ENCODE results near the gene ELMO1. TPM values are rescaled to one million over a fixed set of nuclear protein-coding genes. Genes with fewer than 3 reads are reported as not detected.

ELMO1 gene
- total RNA-seq, 1 donor from 2014 or later, result 151 TPM

DNA sequence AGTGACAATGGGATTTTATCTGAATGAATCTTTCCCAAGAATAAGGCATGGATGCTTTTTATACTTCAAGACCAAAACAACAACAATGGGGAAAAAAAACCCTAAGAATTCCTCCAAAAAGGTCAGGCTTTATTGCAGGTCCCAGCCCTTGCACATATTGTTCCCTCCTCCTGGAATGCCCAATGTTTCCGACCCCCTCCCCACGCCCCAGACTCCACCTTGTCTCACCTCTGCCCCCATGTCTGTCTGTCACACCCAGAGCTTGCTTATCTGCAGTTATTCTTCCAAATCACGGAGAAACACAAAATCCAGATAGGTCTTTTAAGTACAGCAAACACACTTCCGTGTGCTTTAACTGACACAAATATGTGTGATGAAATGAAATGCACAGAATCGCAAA lies 43.5 kb downstream of the ELMO1 start:
- Mint-ChIP-seq H3K4me1 (ENCODE audit: unreplicated experiment) (peaks cover 71% of the 10 kb centered on the region), H3K27ac (ENCODE audit: unreplicated experiment) (peak overlapping the region; percentile 64), H3K27me3 (ENCODE audit: unreplicated experiment) (no peaks in the 10 kb centered on the region), H3K36me3 (ENCODE audit: low read depth, unreplicated experiment) (peaks cover 15% of the 10 kb centered on the region), H3K4me3 (ENCODE audit: unreplicated experiment) (no peak overlapping the region), H3K9me3 (ENCODE audit: unreplicated experiment) (no peaks in the 10 kb centered on the region)
- DNase-seq (ENCODE audit: low spot score), result no peak
- no peak for TF ChIP-seq CTCF (IDR thresholded peaks at IDR 0.05; ENCODE audit: unreplicated experiment)

- TF ChIP-seq CTCF (IDR thresholded peaks at IDR 0.05; ENCODE audit: unreplicated experiment), result no peak
- H3K4me1 Mint-ChIP-seq (ENCODE audit: unreplicated experiment), result peaks cover 76% of the 10 kb centered on the region
- no peaks in the 10 kb centered on the region for H3K9me3 Mint-ChIP-seq (ENCODE audit: unreplicated experiment)
- peaks cover 10% of the 10 kb centered on the region for H3K36me3 Mint-ChIP-seq (ENCODE audit: low read depth, unreplicated experiment)
- peaks cover under 1% of the 10 kb centered on the region for H3K27me3 Mint-ChIP-seq (ENCODE audit: unreplicated experiment)
- H3K4me3 Mint-ChIP-seq (ENCODE audit: unreplicated experiment), result no peak overlapping the region
- peak overlapping the region; percentile 68 for H3K27ac Mint-ChIP-seq (ENCODE audit: unreplicated experiment)
- no peak for DNase-seq (ENCODE audit: low spot score)
Observed at GRCh38 chr7:37399876-37400421, 48.7 kb downstream of the ELMO1 start.

DNA sequence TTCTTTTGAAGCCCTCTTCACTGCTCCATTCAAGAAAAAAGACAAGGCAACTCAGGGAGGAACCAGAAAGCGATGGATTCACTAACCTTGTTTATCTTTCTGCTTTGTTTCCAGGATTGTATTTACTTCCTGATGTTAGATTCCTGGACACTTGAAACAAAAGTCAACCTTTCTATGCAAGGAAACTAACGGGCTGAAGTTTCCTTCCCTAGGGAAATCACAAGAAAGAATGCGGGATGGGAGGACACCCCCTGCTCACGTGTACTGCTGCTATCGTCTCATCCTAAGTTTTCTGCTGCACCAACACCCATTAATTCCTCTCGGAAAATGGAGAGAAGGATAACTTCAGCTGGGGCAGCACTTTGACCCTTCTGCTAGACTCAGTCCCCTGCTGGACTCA lies 50.3 kb downstream of the ELMO1 start:
- Mint-ChIP-seq H3K27ac (ENCODE audit: unreplicated experiment) (peak overlapping the region; percentile 97), H3K4me1 (ENCODE audit: unreplicated experiment) (peaks cover 87% of the 10 kb centered on the region), H3K4me3 (ENCODE audit: unreplicated experiment) (no peak overlapping the region), H3K27me3 (ENCODE audit: unreplicated experiment) (peaks cover 10% of the 10 kb centered on the region), H3K9me3 (ENCODE audit: unreplicated experiment) (no peaks in the 10 kb centered on the region), H3K36me3 (ENCODE audit: low read depth, unreplicated experiment) (peaks cover 22% of the 10 kb centered on the region)
- no peak for DNase-seq (ENCODE audit: low spot score)
- TF ChIP-seq CTCF (IDR thresholded peaks at IDR 0.05; ENCODE audit: unreplicated experiment), result no peak

DNA sequence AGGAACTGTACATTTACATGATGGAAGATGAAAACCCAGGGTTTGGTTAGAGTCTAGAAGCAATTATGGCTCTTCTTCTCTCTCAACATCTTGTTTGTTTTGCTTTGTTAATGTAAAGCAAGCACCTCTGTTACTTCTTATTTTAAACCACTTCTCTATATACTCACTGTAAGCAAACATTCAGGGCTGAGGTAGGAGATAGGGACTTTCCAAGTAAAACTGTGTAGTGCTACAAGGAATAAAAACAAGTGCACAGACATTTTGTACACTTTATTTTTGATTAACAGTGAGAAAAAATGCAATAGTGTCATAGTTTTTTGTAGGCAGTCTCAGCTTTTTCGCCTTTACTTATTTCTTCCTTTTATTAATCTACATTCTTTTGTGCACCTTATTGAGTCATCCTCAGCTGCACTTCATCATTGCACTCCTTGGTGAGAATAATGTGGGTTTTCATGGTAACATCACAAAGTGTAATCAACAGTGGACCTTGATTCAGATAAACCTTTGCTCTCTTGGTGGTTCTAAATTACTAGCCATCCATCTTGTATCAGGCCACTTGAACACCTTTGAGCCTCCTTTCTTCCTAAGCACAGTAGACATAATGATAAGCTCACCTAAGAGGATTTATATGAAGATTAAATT lies 52.9 kb downstream of the ELMO1 start:
- Mint-ChIP-seq H3K4me1 (ENCODE audit: unreplicated experiment) (peaks cover 79% of the 10 kb centered on the region), H3K4me3 (ENCODE audit: unreplicated experiment) (no peak overlapping the region), H3K27ac (ENCODE audit: unreplicated experiment) (peak overlapping the region; percentile 62), H3K36me3 (ENCODE audit: low read depth, unreplicated experiment) (peaks cover 16% of the 10 kb centered on the region), H3K9me3 (ENCODE audit: unreplicated experiment) (no peaks in the 10 kb centered on the region), H3K27me3 (ENCODE audit: unreplicated experiment) (peaks cover 12% of the 10 kb centered on the region)
- no peak for DNase-seq (ENCODE audit: low spot score)
- TF ChIP-seq CTCF (IDR thresholded peaks at IDR 0.05; ENCODE audit: unreplicated experiment), result no peak

GRCh38 chr7:37394158-37394557 lies 54.5 kb downstream of the ELMO1 start:
- peaks cover 16% of the 10 kb centered on the region for H3K36me3 Mint-ChIP-seq (ENCODE audit: low read depth, unreplicated experiment)
- no peaks in the 10 kb centered on the region for H3K9me3 Mint-ChIP-seq (ENCODE audit: unreplicated experiment)
- H3K4me1 Mint-ChIP-seq (ENCODE audit: unreplicated experiment), result peaks cover 65% of the 10 kb centered on the region
- peak overlapping the region; percentile 56 for H3K4me3 Mint-ChIP-seq (ENCODE audit: unreplicated experiment)
- no peak for DNase-seq (ENCODE audit: low spot score)
- peaks cover 12% of the 10 kb centered on the region for H3K27me3 Mint-ChIP-seq (ENCODE audit: unreplicated experiment)
- H3K27ac Mint-ChIP-seq (ENCODE audit: unreplicated experiment), result peak overlapping the region; percentile 72
- TF ChIP-seq CTCF (IDR thresholded peaks at IDR 0.05; ENCODE audit: unreplicated experiment), result no peak

All from endothelial cell (in vitro differentiated cells).